ENCODE measurements around the gene SOX1.

SOX1 gene

DNA sequence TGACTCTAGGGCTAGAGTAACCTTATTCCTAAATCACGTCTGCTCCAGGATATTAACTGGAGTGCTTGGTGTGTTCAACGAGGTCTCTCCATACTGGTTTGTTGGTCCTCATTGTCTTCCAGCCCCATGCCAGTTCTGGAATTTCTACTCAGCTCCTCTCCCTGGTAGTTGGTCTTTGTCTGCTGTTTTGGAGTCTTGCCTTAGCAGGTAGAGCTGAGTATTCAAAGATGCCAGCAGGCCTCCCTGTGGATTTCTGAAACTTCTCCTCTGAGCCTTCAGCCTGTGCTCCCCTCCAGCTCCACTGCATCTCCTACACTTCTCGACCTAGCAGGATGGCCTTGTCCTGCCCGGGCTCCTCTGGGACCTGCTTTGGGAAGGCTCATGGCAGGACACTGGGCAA lies 25.5 kb downstream of the SOX1 start:
- TF ChIP-seq, protein P1, sequence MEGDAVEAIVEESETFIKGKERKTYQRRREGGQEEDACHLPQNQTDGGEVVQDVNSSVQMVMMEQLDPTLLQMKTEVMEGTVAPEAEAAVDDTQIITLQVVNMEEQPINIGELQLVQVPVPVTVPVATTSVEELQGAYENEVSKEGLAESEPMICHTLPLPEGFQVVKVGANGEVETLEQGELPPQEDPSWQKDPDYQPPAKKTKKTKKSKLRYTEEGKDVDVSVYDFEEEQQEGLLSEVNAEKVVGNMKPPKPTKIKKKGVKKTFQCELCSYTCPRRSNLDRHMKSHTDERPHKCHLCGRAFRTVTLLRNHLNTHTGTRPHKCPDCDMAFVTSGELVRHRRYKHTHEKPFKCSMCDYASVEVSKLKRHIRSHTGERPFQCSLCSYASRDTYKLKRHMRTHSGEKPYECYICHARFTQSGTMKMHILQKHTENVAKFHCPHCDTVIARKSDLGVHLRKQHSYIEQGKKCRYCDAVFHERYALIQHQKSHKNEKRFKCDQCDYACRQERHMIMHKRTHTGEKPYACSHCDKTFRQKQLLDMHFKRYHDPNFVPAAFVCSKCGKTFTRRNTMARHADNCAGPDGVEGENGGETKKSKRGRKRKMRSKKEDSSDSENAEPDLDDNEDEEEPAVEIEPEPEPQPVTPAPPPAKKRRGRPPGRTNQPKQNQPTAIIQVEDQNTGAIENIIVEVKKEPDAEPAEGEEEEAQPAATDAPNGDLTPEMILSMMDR (IDR thresholded peaks at IDR 0.05): no peak
- H3K4me3 ChIP-seq (ENCODE audit: low read depth, low read length): no peak overlapping the region
- no peaks in the 10 kb centered on the region for H3K79me2 ChIP-seq
- H3K9me3 ChIP-seq (ENCODE audit: control insufficient read depth, low read length): no peaks in the 10 kb centered on the region
- no peak overlapping the region for H3K9ac ChIP-seq
- no peak overlapping the region for H3K4me2 ChIP-seq (ENCODE audit: low read length)
- H3K27ac ChIP-seq: no peak overlapping the region
- H3K36me3 ChIP-seq (ENCODE audit: control insufficient read depth, insufficient read depth, low read length): no peaks in the 10 kb centered on the region
- H3K27me3 ChIP-seq (ENCODE audit: control insufficient read depth, insufficient read depth, low read length): peaks cover 2% of the 10 kb centered on the region
- H2AFZ ChIP-seq: no peak overlapping the region
- H3K4me1 ChIP-seq: no peaks in the 10 kb centered on the region

- H3K4me2 ChIP-seq (ENCODE audit: low read length): no peak overlapping the region
- H3K9me3 ChIP-seq (ENCODE audit: control insufficient read depth, low read length): no peaks in the 10 kb centered on the region
- no peaks in the 10 kb centered on the region for H3K79me2 ChIP-seq
- H2AFZ ChIP-seq: no peak overlapping the region
- H3K27ac ChIP-seq: no peak overlapping the region
- TF ChIP-seq, protein P1 (IDR thresholded peaks at IDR 0.05): no peak
- H3K36me3 ChIP-seq (ENCODE audit: control insufficient read depth, insufficient read depth, low read length): no peaks in the 10 kb centered on the region
- H3K4me1 ChIP-seq: no peaks in the 10 kb centered on the region
- H3K27me3 ChIP-seq (ENCODE audit: control insufficient read depth, insufficient read depth, low read length): peaks cover 5% of the 10 kb centered on the region
- H3K4me3 ChIP-seq (ENCODE audit: low read depth, low read length): no peak overlapping the region
- H3K9ac ChIP-seq: no peak overlapping the region
These were observed 28.4 kb downstream of the SOX1 start for GRCh38 chr13:112095354-112095753.

DNA sequence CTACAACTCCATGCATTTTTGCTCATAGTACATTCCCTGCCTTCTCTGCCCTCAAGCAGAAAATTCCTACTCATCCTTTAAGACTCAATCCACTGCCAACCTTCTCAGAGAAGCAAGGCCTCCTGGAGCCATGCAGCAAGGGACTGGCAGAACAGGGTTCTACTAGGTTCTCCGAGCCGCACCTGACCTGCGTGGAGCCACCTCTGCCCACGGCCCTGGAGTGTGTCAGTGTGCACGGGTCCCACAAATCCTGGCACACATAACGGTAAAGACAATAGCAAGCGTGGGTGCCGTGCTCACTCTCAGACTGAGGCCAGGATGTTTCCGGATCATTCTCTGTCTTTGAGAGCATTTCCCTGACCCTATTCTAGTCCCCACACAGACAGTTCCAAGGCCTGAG lies 30.0 kb downstream of the SOX1 start:
- Histone ChIP-seq H3K4me3 (ENCODE audit: low read depth, low read length) (no peak overlapping the region), H3K27me3 (ENCODE audit: control insufficient read depth, insufficient read depth, low read length) (peaks cover 5% of the 10 kb centered on the region), H3K36me3 (ENCODE audit: control insufficient read depth, insufficient read depth, low read length) (no peaks in the 10 kb centered on the region), H3K27ac (no peak overlapping the region), H2AFZ (no peak overlapping the region), H3K9me3 (ENCODE audit: control insufficient read depth, low read length) (no peaks in the 10 kb centered on the region), H3K4me2 (ENCODE audit: low read length) (no peak overlapping the region), H3K4me1 (no peaks in the 10 kb centered on the region), H3K9ac (no peak overlapping the region), H3K79me2 (no peaks in the 10 kb centered on the region)
- TF ChIP-seq, protein P1 (IDR thresholded peaks at IDR 0.05): no peak

- H3K4me3 ChIP-seq (ENCODE audit: low read depth, low read length): no peak overlapping the region
- H3K79me2 ChIP-seq: no peaks in the 10 kb centered on the region
- H3K27me3 ChIP-seq (ENCODE audit: control insufficient read depth, insufficient read depth, low read length): peaks cover 5% of the 10 kb centered on the region
- no peaks in the 10 kb centered on the region for H3K36me3 ChIP-seq (ENCODE audit: control insufficient read depth, insufficient read depth, low read length)
- TF ChIP-seq, protein P1 (IDR thresholded peaks at IDR 0.05): no peak
- H2AFZ ChIP-seq: no peak overlapping the region
- no peaks in the 10 kb centered on the region for H3K4me1 ChIP-seq
- H3K27ac ChIP-seq: no peak overlapping the region
- no peak overlapping the region for H3K4me2 ChIP-seq (ENCODE audit: low read length)
- H3K9me3 ChIP-seq (ENCODE audit: control insufficient read depth, low read length): no peaks in the 10 kb centered on the region
- no peak overlapping the region for H3K9ac ChIP-seq
These were observed 30.8 kb downstream of the SOX1 start for GRCh38 chr13:112097770-112098169.

DNA sequence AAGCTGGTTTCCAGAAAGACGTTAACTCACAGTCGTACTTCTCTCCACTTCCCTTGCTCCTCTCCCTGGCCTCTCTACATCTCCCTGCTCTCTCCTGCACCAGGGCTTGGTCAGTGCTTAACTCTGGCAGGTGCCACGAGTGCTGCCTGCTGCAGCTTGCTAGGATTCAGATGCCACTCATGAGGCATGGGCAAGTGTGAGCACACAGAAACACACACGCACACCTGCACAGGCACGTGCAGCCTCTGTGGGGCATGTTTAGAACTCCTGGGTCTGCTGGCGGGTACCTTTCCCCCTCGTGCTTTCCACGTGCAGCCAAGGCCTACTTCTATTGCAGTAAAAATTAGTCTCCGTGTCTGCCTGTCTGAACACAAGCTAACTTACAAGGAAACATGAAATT lies 31.8 kb downstream of the SOX1 start:
- no peaks in the 10 kb centered on the region for H3K36me3 ChIP-seq (ENCODE audit: control insufficient read depth, insufficient read depth, low read length)
- H3K4me2 ChIP-seq (ENCODE audit: low read length): no peak overlapping the region
- peaks cover 8% of the 10 kb centered on the region for H3K27me3 ChIP-seq (ENCODE audit: control insufficient read depth, insufficient read depth, low read length)
- H3K79me2 ChIP-seq: no peaks in the 10 kb centered on the region
- no peaks in the 10 kb centered on the region for H3K9me3 ChIP-seq (ENCODE audit: control insufficient read depth, low read length)
- no peak overlapping the region for H3K4me3 ChIP-seq (ENCODE audit: low read depth, low read length)
- no peak overlapping the region for H3K27ac ChIP-seq
- H3K4me1 ChIP-seq: no peaks in the 10 kb centered on the region
- TF ChIP-seq, protein P1 (IDR thresholded peaks at IDR 0.05): no peak
- no peak overlapping the region for H2AFZ ChIP-seq
- H3K9ac ChIP-seq: no peak overlapping the region

Data from parathyroid adenoma (tissue), 2 donors.